Neural progenitor cell (in vitro differentiated cells): ENCODE results near the gene RASSF4.

Experiments used
- EZH2 ChIP-seq: fragments of 200-600 bp; sonication (generic); IDR thresholded peaks from 2 replicates; pipeline ENCODE4 v1.6.1; 2017; ENCODE audit warnings: antibody characterized with exemption, mild to moderate bottlenecking, moderate library complexity
- TF ChIP-seq, protein P1 (sequence below): fragments of 200-600 bp; sonication (generic); IDR thresholded peaks from 2 replicates; pipeline ENCODE4 v1.5.1; 2017; ENCODE audit warnings: antibody characterized with exemption, mild to moderate bottlenecking

DNA sequence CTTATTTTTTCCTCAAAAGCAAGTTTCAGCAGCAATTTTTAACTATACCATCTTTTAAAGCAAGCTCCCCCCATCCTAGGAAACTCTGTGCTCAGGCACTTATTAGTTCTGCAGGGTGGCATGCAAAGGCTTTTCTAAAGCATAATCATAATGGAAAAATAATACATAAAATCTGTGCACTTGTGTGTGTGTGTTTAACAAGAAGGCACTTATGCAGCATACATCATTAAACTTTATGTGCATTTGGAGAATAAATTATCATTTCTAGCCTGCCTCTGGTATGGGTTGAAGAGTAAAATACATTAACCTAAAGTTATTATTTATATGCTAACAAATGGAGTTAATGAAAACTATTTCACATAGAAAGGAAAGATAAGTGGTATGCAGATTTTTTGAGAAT, 5.6 kb upstream of the RASSF4 start:
- TF ChIP-seq, protein P1, sequence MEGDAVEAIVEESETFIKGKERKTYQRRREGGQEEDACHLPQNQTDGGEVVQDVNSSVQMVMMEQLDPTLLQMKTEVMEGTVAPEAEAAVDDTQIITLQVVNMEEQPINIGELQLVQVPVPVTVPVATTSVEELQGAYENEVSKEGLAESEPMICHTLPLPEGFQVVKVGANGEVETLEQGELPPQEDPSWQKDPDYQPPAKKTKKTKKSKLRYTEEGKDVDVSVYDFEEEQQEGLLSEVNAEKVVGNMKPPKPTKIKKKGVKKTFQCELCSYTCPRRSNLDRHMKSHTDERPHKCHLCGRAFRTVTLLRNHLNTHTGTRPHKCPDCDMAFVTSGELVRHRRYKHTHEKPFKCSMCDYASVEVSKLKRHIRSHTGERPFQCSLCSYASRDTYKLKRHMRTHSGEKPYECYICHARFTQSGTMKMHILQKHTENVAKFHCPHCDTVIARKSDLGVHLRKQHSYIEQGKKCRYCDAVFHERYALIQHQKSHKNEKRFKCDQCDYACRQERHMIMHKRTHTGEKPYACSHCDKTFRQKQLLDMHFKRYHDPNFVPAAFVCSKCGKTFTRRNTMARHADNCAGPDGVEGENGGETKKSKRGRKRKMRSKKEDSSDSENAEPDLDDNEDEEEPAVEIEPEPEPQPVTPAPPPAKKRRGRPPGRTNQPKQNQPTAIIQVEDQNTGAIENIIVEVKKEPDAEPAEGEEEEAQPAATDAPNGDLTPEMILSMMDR = no peak
- TF ChIP-seq EZH2 = no peak
